ENCODE measurements around the gene PRKAA2.

DNA sequence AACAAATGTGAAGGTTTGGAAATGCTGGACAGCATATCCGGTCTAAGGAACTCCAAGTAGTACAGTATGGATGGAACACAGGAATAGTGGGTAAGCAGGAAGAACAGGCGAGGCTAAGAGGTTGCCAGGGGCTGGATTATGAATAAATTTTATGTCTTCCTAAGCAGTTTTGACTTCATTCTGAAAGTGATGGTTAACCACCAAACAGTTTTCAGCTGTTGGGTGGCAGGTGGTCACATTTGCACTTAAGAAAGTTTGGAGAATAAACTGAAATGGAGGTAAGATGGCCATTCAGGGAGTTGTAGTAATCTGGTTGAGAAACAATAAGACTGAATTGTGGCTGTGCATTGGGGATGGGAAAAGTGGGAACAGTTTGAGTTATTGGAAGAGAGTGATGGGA is 83.8 kb downstream of the PRKAA2 start:
- TF ChIP-seq, protein P1, sequence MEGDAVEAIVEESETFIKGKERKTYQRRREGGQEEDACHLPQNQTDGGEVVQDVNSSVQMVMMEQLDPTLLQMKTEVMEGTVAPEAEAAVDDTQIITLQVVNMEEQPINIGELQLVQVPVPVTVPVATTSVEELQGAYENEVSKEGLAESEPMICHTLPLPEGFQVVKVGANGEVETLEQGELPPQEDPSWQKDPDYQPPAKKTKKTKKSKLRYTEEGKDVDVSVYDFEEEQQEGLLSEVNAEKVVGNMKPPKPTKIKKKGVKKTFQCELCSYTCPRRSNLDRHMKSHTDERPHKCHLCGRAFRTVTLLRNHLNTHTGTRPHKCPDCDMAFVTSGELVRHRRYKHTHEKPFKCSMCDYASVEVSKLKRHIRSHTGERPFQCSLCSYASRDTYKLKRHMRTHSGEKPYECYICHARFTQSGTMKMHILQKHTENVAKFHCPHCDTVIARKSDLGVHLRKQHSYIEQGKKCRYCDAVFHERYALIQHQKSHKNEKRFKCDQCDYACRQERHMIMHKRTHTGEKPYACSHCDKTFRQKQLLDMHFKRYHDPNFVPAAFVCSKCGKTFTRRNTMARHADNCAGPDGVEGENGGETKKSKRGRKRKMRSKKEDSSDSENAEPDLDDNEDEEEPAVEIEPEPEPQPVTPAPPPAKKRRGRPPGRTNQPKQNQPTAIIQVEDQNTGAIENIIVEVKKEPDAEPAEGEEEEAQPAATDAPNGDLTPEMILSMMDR (conservative IDR thresholded peaks at IDR 0.05; ENCODE audit: low read length) = no peak
- TF ChIP-seq EZH2phosphoT487 (IDR thresholded peaks at IDR 0.05; ENCODE audit: borderline replicate concordance, low read depth, low read length) = no peak

Data from OCI-LY7 (cell line).